Gastrocnemius medialis (tissue), 4 donors: ENCODE measurements around the gene MRPL42.

ENCODE experiments used
- POLR2A ChIP-seq, 2 donors: fragments of 450-650 bp; IDR thresholded peaks; one replicate each; pipeline ENCODE4 v1.6.1; 2017; ENCODE audit warnings: antibody characterized with exemption in 2 of 2, mild to moderate bottlenecking in 2 of 2, moderate library complexity in 2 of 2
- TF ChIP-seq, protein P1 (sequence below), 5 experiments: fragments of 450-650 bp in 3 of 5; fragments of 200-600 bp in 2 of 5; sonication (generic) in 2 of 5; IDR thresholded peaks in 4 of 5; conservative IDR thresholded peaks in 1 of 5; 1 replicate in 4 of 5; 2 replicates in 1 of 5; pipeline ENCODE4 v1.5.1; 2016 to 2019; ENCODE audit warnings: antibody characterized with exemption in 5 of 5, mild to moderate bottlenecking in 3 of 5, moderate library complexity in 3 of 5

DNA sequence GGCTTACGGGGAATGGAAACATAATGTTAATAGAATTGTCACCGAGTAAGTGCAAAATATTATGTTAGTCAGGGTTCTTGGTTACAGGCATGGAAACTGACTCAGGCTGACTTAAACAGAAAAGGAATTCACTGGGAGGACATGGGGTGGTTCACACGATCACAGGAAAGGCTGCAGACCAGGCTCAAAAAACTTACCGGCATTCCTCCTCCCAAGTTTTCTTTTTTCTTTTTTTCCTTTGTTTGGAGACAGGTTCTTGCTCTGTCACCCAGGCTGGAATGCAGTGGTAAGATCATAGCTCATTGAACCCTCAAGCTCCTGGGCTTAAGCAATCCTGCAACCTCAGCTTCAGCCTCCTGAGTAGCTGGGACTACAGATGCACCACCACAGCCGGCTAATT is 13.7 kb upstream of the MRPL42 start:
- TF ChIP-seq POLR2A (IDR thresholded peaks at IDR 0.05) = no peak
- TF ChIP-seq, protein P1, sequence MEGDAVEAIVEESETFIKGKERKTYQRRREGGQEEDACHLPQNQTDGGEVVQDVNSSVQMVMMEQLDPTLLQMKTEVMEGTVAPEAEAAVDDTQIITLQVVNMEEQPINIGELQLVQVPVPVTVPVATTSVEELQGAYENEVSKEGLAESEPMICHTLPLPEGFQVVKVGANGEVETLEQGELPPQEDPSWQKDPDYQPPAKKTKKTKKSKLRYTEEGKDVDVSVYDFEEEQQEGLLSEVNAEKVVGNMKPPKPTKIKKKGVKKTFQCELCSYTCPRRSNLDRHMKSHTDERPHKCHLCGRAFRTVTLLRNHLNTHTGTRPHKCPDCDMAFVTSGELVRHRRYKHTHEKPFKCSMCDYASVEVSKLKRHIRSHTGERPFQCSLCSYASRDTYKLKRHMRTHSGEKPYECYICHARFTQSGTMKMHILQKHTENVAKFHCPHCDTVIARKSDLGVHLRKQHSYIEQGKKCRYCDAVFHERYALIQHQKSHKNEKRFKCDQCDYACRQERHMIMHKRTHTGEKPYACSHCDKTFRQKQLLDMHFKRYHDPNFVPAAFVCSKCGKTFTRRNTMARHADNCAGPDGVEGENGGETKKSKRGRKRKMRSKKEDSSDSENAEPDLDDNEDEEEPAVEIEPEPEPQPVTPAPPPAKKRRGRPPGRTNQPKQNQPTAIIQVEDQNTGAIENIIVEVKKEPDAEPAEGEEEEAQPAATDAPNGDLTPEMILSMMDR (IDR thresholded peaks at IDR 0.05 in 4 of 5, conservative IDR thresholded peaks at IDR 0.05 in 1 of 5) = no peak
